GM19452 (cell line): ENCODE results near the gene RPS29.

ENCODE experiments used
- ATAC-seq: cut with Tn5 transposase; IDR thresholded peaks from one replicate; pipeline ENCODE4 v1.9.1; 2021; ENCODE audit not compliant: unreplicated experiment

The RPS29 gene

DNA sequence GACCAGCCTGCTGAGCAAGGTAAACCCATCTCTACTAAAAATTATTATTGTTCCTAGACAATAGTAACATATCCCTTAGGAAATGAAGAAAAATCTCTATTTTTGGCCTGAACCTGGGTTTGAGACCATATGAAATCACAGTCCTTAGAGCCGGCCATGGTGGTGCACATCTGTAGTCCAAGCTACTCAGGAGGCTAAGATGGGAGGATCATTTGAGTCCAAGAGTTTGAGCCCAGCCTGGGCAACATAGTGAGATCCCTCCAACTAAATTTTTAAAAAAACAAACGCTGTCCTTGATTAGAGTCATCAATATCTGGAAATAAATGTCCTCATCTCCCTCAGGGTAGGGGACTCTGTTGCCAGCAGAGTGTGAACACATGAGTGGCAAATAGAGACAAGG is 34.6 kb downstream of the RPS29 start:
- no peak for ATAC-seq

DNA sequence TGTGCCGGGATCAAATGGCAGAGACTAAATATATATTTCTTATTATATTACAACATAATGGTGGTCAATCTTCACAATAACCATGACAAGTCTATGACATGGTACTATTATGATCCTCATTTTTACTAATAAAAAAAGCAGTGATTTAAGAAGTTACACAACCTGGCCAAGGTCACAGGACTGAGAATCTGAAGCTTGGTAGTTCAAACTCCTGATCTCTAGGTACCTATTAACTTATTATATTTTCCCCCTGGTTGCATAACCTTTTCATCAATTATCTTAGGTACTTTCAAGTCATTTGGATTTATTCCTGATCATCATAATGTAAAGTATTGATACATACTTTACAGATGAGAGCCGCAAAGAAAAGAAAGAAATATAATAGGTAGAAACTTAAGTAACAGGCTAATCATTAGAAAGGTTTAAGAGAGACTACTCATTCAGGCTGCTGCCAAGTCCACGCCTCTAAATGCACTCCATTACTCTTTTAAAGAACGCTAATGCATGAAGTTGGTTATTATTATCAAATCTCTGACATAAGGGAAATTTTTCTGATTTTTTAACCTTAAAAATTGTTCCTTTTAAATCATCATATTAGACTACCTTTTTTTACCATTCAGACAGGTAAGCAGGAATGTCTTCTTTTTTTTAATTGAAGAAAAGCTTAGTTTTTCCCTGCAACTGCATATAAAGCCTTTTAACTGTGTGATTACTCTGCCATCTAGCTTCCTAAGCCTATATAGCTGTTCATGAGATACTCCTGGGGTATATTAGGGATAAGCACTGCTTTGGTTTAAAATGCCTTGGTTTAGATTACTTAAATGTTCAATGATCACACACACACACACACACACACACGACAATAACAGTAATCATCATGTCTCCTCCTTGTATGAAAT is 35.6 kb downstream of the RPS29 start:
- ATAC-seq: no peak

- ATAC-seq: no peak
These were observed 36.3 kb downstream of the RPS29 start for GRCh38 chr14:49549881-49550280.

DNA sequence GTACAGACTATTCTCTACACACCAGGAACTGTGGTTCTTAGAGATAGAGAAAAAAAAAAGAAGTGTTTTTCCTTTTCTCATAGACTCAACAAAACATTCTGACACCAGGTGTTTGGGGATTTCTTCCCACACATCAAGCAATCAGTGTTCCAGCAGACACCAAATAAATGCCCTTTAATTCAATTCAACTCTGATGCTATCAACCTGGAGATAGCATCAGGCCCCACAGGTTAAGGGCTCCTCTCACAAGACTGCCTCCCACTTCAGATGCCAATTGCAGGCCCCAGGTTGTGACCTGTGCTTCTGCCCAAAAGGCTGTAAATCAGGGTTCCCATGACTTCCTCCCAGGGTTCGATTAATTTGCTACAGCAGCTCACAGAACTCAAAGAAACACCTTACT is 36.7 kb downstream of the RPS29 start:
- no peak for ATAC-seq

DNA sequence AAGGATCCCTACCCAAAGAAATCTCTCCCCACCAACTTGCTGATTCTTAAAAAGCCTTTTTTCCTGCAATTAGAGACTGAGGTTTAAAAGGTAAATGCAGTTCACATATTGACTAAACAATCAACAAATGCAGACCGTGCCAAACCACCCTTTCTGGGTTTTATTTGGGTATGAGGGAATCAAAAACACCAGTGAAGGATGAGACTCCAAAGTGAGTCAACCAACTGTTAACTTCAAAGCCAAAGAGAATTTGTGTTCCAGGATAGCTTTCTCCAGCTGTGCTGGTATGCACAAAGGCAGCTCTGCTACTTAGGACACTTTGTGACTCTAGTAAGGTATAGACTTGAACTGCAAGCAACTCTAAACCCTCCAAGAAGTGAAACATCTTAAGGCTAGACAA is 39.4 kb downstream of the RPS29 start:
- no peak for ATAC-seq

GRCh38 chr14:49545716-49546115 is 40.5 kb downstream of the RPS29 start:
- ATAC-seq: no peak

DNA sequence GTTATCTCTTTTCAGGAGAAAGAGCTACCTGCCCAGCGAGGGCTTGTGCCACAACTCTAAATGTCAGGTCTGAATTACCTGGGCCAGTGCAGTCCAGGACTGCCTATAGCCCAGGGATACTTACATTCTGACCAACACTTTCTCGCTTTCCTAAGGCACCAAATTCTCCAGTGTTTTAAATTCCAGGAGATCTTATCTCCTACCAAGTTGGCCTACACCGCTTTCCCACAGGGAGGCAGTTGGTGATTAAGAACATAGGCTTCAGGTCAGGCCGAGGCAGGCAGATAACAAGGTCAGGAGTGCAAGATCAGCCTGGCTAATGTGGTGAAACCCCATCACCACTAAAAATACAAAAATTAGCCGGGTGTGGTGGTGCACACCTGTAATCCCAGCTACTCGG is 41.1 kb downstream of the RPS29 start:
- no peak for ATAC-seq

- ATAC-seq: no peak
These were observed 45.1 kb downstream of the RPS29 start for GRCh38 chr14:49541049-49541448.

GRCh38 chr14:49538852-49539251 is 47.3 kb downstream of the RPS29 start:
- no peak for ATAC-seq
